ENCODE measurements around the gene PFKL. TPM values are rescaled to one million over a fixed set of nuclear protein-coding genes. Genes with fewer than 3 reads are reported as not detected.

PFKL gene
- total RNA-seq, 4 donors from 2014 or later = 11.9 to 20.6 (median 16.8) TPM

GRCh38 chr21:44262338-44263056, 37.4 kb upstream of the PFKL start:
- Histone ChIP-seq H3K9me3 (no peaks in the 10 kb centered on the region), H3K4me3 (no peak overlapping the region), H3K36me3 (no peaks in the 10 kb centered on the region), H3K4me1 (no peaks in the 10 kb centered on the region), H3K27ac (no peak overlapping the region), H3K27me3 (peaks cover 0 to 3% (median 0%) of the 10 kb centered on the region in 3 donors)
- intact Hi-C loops (cut with DNase I; ENCODE audit: low total_unique reads) (no loop called here), in situ Hi-C loops (cut with MboI; ENCODE audit: low sequenced_read_pairs in 4 of 4) (no loop called here)
- ATAC-seq = no peak
- TF ChIP-seq CTCF (IDR thresholded peaks at IDR 0.05 in 4 of 5, conservative IDR thresholded peaks at IDR 0.05 in 1 of 5) (no peak), POLR2A (IDR thresholded peaks at IDR 0.05) (no peak)
- DNase-seq = no peak

- in situ Hi-C loops (cut with MboI; ENCODE audit: low sequenced_read_pairs in 4 of 4) = no loop called here
- Histone ChIP-seq H3K9me3 (no peaks in the 10 kb centered on the region), H3K4me3 (no peak overlapping the region), H3K4me1 (no peaks in the 10 kb centered on the region), H3K27ac (no peak overlapping the region), H3K27me3 (peaks cover 0 to 3% (median 0%) of the 10 kb centered on the region in 3 donors), H3K36me3 (no peaks in the 10 kb centered on the region)
- DNase-seq = no peak
- TF ChIP-seq POLR2A (IDR thresholded peaks at IDR 0.05) (no peak), CTCF (IDR thresholded peaks at IDR 0.05 in 4 of 5, conservative IDR thresholded peaks at IDR 0.05 in 1 of 5) (no peak)
- no peak for ATAC-seq
- intact Hi-C loops (cut with DNase I; ENCODE audit: low total_unique reads) = no loop called here
These were observed 36.6 kb upstream of the PFKL start for GRCh38 chr21:44263221-44263760.

GRCh38 chr21:44263768-44264167, 36.1 kb upstream of the PFKL start:
- intact Hi-C loops (cut with DNase I; ENCODE audit: low total_unique reads) = no loop called here
- in situ Hi-C loops (cut with MboI; ENCODE audit: low sequenced_read_pairs in 4 of 4) = no loop called here

GRCh38 chr21:44265734-44266270, 34.1 kb upstream of the PFKL start:
- intact Hi-C loops (cut with DNase I; ENCODE audit: low total_unique reads) (no loop called here), in situ Hi-C loops (cut with MboI; ENCODE audit: low sequenced_read_pairs in 4 of 4) (no loop called here)
- Histone ChIP-seq H3K36me3 (no peaks in the 10 kb centered on the region), H3K27ac (no peak overlapping the region), H3K4me1 (no peaks in the 10 kb centered on the region), H3K4me3 (no peak overlapping the region), H3K9me3 (no peaks in the 10 kb centered on the region), H3K27me3 (no peaks in the 10 kb centered on the region)
- ATAC-seq (no peak), DNase-seq (no peak)
- TF ChIP-seq CTCF (IDR thresholded peaks at IDR 0.05 in 4 of 5, conservative IDR thresholded peaks at IDR 0.05 in 1 of 5) (no peak), POLR2A (IDR thresholded peaks at IDR 0.05) (no peak)

More at GRCh38 chr21:44263768-44264167, 36.1 kb upstream of the PFKL start:
- Histone ChIP-seq H3K9me3 (no peaks in the 10 kb centered on the region), H3K4me1 (no peaks in the 10 kb centered on the region), H3K4me3 (no peak overlapping the region), H3K36me3 (no peaks in the 10 kb centered on the region), H3K27ac (no peak overlapping the region), H3K27me3 (peaks cover 0 to 3% (median 0%) of the 10 kb centered on the region in 3 donors)
- ATAC-seq (no peak), DNase-seq (no peak)
- TF ChIP-seq POLR2A (IDR thresholded peaks at IDR 0.05) (no peak), CTCF (IDR thresholded peaks at IDR 0.05 in 4 of 5, conservative IDR thresholded peaks at IDR 0.05 in 1 of 5) (no peak)

Measured in gastrocnemius medialis (tissue), 4 donors.